K562 (cell line): ENCODE data around the gene ERMARD. TPM values are rescaled to one million over a fixed set of nuclear protein-coding genes. Genes with fewer than 3 reads are reported as not detected.
A peak's percentile ranks its signal among the peaks of the same experiment; 100 is the strongest.

Source experiments
- ATAC-seq: fragments of 200-7000 bp; cut with Tn5 transposase; 3 replicates; pipeline ENCODE4 v1.9.1; 2020; ENCODE audit warnings: moderate library complexity
- BruUV-seq: library from RNA; stranded (reverse); fragments of 400-500 nt; replicated peaks from 2 replicates; lab custom pipeline; 2021; lab: Mats Ljungman, UMichigan
- CTCF ChIA-PET: fragments of 300-600 bp; formaldehyde crosslinking; extraction: SDS; loops from one replicate; lab custom pipeline; 2021; ENCODE audit warnings: low intra/inter-chr PET ratio; lab: Yijun Ruan, JAX
- POLR2A ChIA-PET: fragments of 300-600, 350-650 bp; sonication (Branson Sonifier 250); formaldehyde crosslinking; extraction: SDS; loops from one replicate; lab custom pipeline; 2021; ENCODE audit warnings: antibody characterized with exemption, inconsistent platforms; lab: Yijun Ruan, JAX
- DNase-seq, 4 experiments: peaks; one replicate each; pipeline versions ENCODE4 v3.0.0 to v3.0.0-alpha.2; 2011 to 2018; ENCODE audit warnings: low spot score in 3 of 4, mixed read lengths in 3 of 4; ENCODE audit errors: extremely low read depth in 1 of 4
- FAIRE-seq: peaks from 2 replicates; lab custom pipeline; 2011; peaks lifted over from hg19 to GRCh38; lab: Jason Lieb, UNC
- H2AFZ ChIP-seq: 2 replicates; pipeline ENCODE4 v1.6.0; 2011; ENCODE audit warnings: low read depth, low read length, control low read depth, inconsistent platforms
- H3K27ac ChIP-seq: fragments of 200-600 bp; 3 replicates; pipeline ENCODE4 v1.8.0; 2011; ENCODE audit warnings: low read depth, mild to moderate bottlenecking, control low read depth, inconsistent platforms, low read length, moderate library complexity, mixed read lengths; ENCODE audit errors: extremely low read depth
- H3K27me3 ChIP-seq, 2 experiments: fragments of 300-600 bp in 1 of 2; 2 replicates in 1 of 2; 3 replicates in 1 of 2; pipeline versions ENCODE4 v1.6.0 to v1.8.0; 2011; ENCODE audit warnings: inconsistent platforms in 2 of 2, low read length in 2 of 2, mild to moderate bottlenecking in 1 of 2, mixed read lengths in 1 of 2, moderate library complexity in 1 of 2; ENCODE audit not compliant: control insufficient read depth in 2 of 2, insufficient read depth in 2 of 2
- H3K36me3 ChIP-seq: fragments of 300-600 bp; 3 replicates; pipeline ENCODE4 v1.8.0; 2011; ENCODE audit warnings: mild to moderate bottlenecking, low read length, inconsistent platforms; ENCODE audit not compliant: control insufficient read depth, insufficient read depth
- H3K4me1 ChIP-seq, 2 experiments: fragments of 200-600 bp in 1 of 2; replicated peaks in 1 of 2; 2 replicates in 1 of 2; 3 replicates in 1 of 2; pipeline versions ENCODE4 v1.5.1 to v1.8.0; 2011; ENCODE audit warnings: inconsistent platforms in 2 of 2, low read length in 2 of 2, mild to moderate bottlenecking in 1 of 2, mixed read lengths in 1 of 2, moderate library complexity in 1 of 2; ENCODE audit not compliant: control insufficient read depth in 2 of 2, insufficient read depth in 2 of 2
- H3K4me2 ChIP-seq: 2 replicates; pipeline ENCODE4 v1.6.1; 2011; ENCODE audit warnings: low read length, control low read depth, inconsistent platforms, mixed read lengths; ENCODE audit not compliant: insufficient read depth
- H3K4me3 ChIP-seq: fragments of 200-600 bp; sonication (generic), shearing (Covaris generic); 2 replicates; pipeline ENCODE4 v1.5.1; 2016; ENCODE audit warnings: control low read depth, inconsistent platforms
- H3K79me2 ChIP-seq: fragments of 200-600 bp; 3 replicates; pipeline ENCODE4 v1.8.0; 2011; ENCODE audit warnings: low read length, inconsistent platforms; ENCODE audit not compliant: control insufficient read depth, insufficient read depth
- H3K9ac ChIP-seq, 2 experiments: 2 replicates each; pipeline versions ENCODE4 v1.6.0 to v1.6.1; 2011; ENCODE audit warnings: low read depth in 2 of 2, low read length in 2 of 2, control low read depth in 1 of 2, inconsistent platforms in 1 of 2, mild to moderate bottlenecking in 1 of 2, mixed read lengths in 1 of 2; ENCODE audit not compliant: insufficient read depth in 1 of 2
- H3K9me1 ChIP-seq: one replicate; pipeline ENCODE4 v1.6.0; 2011; ENCODE audit warnings: inconsistent platforms, mild to moderate bottlenecking, low read length, moderate library complexity; ENCODE audit not compliant: control insufficient read depth, insufficient read depth
- H3K9me3 ChIP-seq: replicated peaks from 2 replicates; pipeline ENCODE4 v1.5.1; 2011; ENCODE audit warnings: low read depth, low read length, inconsistent platforms; ENCODE audit not compliant: control insufficient read depth, insufficient read depth
- H4K20me1 ChIP-seq: replicated peaks from 2 replicates; pipeline ENCODE4 v1.6.1; 2011; ENCODE audit warnings: low read length, inconsistent platforms, mixed read lengths; ENCODE audit not compliant: control insufficient read depth, insufficient read depth
- BACH1 ChIP-seq: fragments of 200-800 bp; sonication (Bioruptor generic); IDR thresholded peaks from 2 replicates; pipeline ENCODE4 v1.6.1; 2016; ENCODE audit warnings: missing genetic modification characterization, missing compliant biosample characterization
- BRCA1 ChIP-seq, 2 experiments: fragments of 450-650 bp in 1 of 2; sonication (generic) in 1 of 2; formaldehyde crosslinking in 1 of 2; IDR thresholded peaks; 2 replicates each; pipeline versions ENCODE4 v1.5.0 to v1.6.1; 2017 to 2020; ENCODE audit warnings: mild to moderate bottlenecking in 1 of 2, missing genetic modification reagents in 1 of 2
- BRF1 ChIP-seq: IDR thresholded peaks from 3 replicates; pipeline ENCODE4 v1.6.1; 2011; ENCODE audit warnings: borderline replicate concordance, mild to moderate bottlenecking; ENCODE audit not compliant: insufficient read length; ENCODE audit errors: extremely low read depth
- ETS2 ChIP-seq: IDR thresholded peaks from 2 replicates; pipeline ENCODE4 v1.6.1; 2016; ENCODE audit warnings: borderline replicate concordance, missing genetic modification characterization, mild to moderate bottlenecking, moderate library complexity, missing compliant biosample characterization; ENCODE audit not compliant: poor library complexity, severe bottlenecking
- ID3 ChIP-seq, 2 experiments: fragments of 250-450 bp in 1 of 2; fragments of 450-650 bp in 1 of 2; sonication (Bioruptor Pico) in 1 of 2; IDR thresholded peaks; 2 replicates each; pipeline versions ENCODE4 v1.6.1 to v1.8.0; 2016 to 2021; ENCODE audit warnings: mild to moderate bottlenecking in 2 of 2, moderate library complexity in 2 of 2, missing compliant biosample characterization in 1 of 2, missing genetic modification characterization in 1 of 2
- KDM5B ChIP-seq: fragments of 200-600 bp; sonication (generic); IDR thresholded peaks from 2 replicates; pipeline ENCODE4 v1.6.1; 2012; ENCODE audit warnings: low read depth, mild to moderate bottlenecking, moderate library complexity, low read length, control low read depth, inconsistent platforms; ENCODE audit not compliant: insufficient replicate concordance
- MAFF ChIP-seq: IDR thresholded peaks from 2 replicates; pipeline ENCODE4 v1.6.1; 2012; ENCODE audit warnings: low read length, improper control_type of control experiment
- MEIS2 ChIP-seq: fragments of 450-650 bp; IDR thresholded peaks from 2 replicates; pipeline ENCODE4 v1.6.1; 2014; ENCODE audit warnings: mild to moderate bottlenecking; ENCODE audit not compliant: partially characterized antibody
- SMARCB1 ChIP-seq: IDR thresholded peaks from 2 replicates; pipeline ENCODE4 v1.6.1; 2011; ENCODE audit warnings: improper control_type of control experiment, low read depth; ENCODE audit not compliant: insufficient read length
- VEZF1 ChIP-seq: fragments of 200-800 bp; sonication (Bioruptor generic); IDR thresholded peaks from 2 replicates; pipeline ENCODE4 v1.6.1; 2017; ENCODE audit warnings: missing genetic modification characterization, missing compliant biosample characterization
- WGBS: fragments of 100-300 bp; shearing (Covaris generic); methylation state at CpG from one replicate; pipeline ENCODE4 v1.1.6; 2016; ENCODE audit warnings: low coverage, mixed read lengths; ENCODE audit not compliant: insufficient coverage; ENCODE audit errors: missing lambda C conversion rate; 5-methylcytosine and 5-hydroxymethylcytosine counted together
- in situ Hi-C: fragments of 300-500 bp; cut with MboI; formaldehyde crosslinking; loops from 4 replicates; pipeline ENCODE4 v1.15.0; 2018; ENCODE audit warnings: inconsistent platforms, mixed read lengths
- intact Hi-C: fragments of 100-400 bp; cut with micrococcal nuclease; formaldehyde crosslinking; loops from 2 replicates; pipeline ENCODE4 v1.14.2; 2022
- polyA plus RNA-seq, 8 experiments: library from polyadenylated mRNA; depleted of rRNA in 4 of 8; stranded (reverse) in 5 of 8; unstranded in 3 of 8; fragments of >200 nt; fragmentation: Nextera tagmentation in 2 of 8; fragmentation: Illumina TruSeq in 1 of 8; extraction: Ambion mirVana in 2 of 8; extraction: Trizol in 1 of 8; gene quantifications; 2 replicates each; pipeline versions ENCODE4 v1.2.1 to v1.2.3, GENCODE V29; 2011 to 2014; ENCODE audit warnings: inconsistent platforms in 1 of 8, missing spikeins in 1 of 8
- total RNA-seq, 7 experiments: library from RNA; depleted of rRNA in 6 of 7; stranded (reverse); fragments of >200 nt in 6 of 7; fragmentation: Illumina TruSeq in 2 of 7; extraction: Trizol in 2 of 7; gene quantifications; 2 replicates each; pipeline versions ENCODE4 v1.2.1 to v1.2.3, GENCODE V29; 2011 to 2021; ENCODE audit warnings: low replicate concordance in 1 of 7
- TF ChIP-seq, protein P1 (sequence below): fragments of 450-650 bp; formaldehyde crosslinking; conservative IDR thresholded peaks from 2 replicates; pipeline ENCODE4 v1.4.0; 2022; ENCODE audit warnings: mild to moderate bottlenecking, missing genetic modification characterization

ERMARD gene
- total and polyA plus RNA-seq, 9 of the 15 experiments (the other 6 are each of a cell fraction or from before 2014, with no cell fraction given) = 14.5 to 68.6 (median 27.7) TPM

GRCh38 chr6:169707772-169708171 lies 43.6 kb upstream of the ERMARD start:
- peak; percentile 65 for FAIRE-seq
- Histone ChIP-seq H3K36me3 (peaks cover 91% of the 10 kb centered on the region), H3K79me2 (peaks cover 38% of the 10 kb centered on the region), H3K4me1 (peaks cover under 1 to 10% of the 10 kb centered on the region in 2 experiments; a peak in 3 of 5 replicates), H2AFZ (no peak overlapping the region), H3K9me1 (no peaks in the 10 kb centered on the region), H3K9ac (no peak overlapping the region), H3K4me2 (no peak overlapping the region)
- intact Hi-C loops = no loop called here
- peak; percentile 68 for ATAC-seq
- POLR2A ChIA-PET = interaction anchor here (1.4 to 4.5 kb wide), 2 partner anchors 13 to 44 kb away, joined by 6 to 46 read pairs; partner anchors contain the start of gene ERMARD
- WGBS = 46% methylated on average over 2 of the region's 2 CpGs
- no TSS peak for BruUV-seq
- TF ChIP-seq MAFF (no peak), BRF1 (no peak), MEIS2 (no peak), KDM5B (no peak), SMARCB1 (no peak), ETS2 (tag) (no peak)
- TF ChIP-seq, all 486 proteins: peak for 0
- Histone ChIP-seq H3K27ac (no peak overlapping the region), H3K9me3 (no peaks in the 10 kb centered on the region), H3K4me3 (no peak overlapping the region), H3K27me3 (no peaks in the 10 kb centered on the region), H4K20me1 (no peaks in the 10 kb centered on the region; the same call in none of the 2 replicates)
- CTCF ChIA-PET = no interaction called here
- peak in 2 of 4 experiments; percentile 34 to 35 for DNase-seq
- in situ Hi-C loops = no loop called here

DNA sequence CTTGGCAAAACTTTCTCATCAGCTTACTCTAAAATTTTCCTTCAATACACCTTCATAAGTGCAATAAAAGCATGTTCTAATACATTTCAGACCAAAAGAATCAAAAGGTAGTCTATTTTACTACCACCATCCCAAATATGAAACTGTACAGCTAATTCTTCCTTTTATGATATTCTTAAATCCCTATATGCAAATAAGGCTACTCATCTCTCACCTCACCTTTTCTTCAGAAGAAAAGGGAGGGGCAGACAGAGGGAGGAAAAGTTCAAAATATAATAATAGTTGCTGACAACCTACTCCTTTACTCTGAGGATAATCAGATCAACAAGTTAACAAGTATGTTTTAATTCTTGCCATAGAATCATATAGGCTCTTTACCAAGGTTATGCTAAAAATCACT lies 42.1 kb upstream of the ERMARD start:
- ATAC-seq = no peak
- BruUV-seq = no TSS peak
- no peak overlapping the region for H2AFZ ChIP-seq
- H3K9me3 ChIP-seq = no peaks in the 10 kb centered on the region
- no peak overlapping the region for H3K4me2 ChIP-seq
- DNase-seq = no peak
- POLR2A ChIA-PET = interaction anchor here (0.7 to 4.5 kb wide), 2 partner anchors 11 to 26 kb away, joined by 3 to 46 read pairs; no protein-coding TSS in a partner anchor
- no peak overlapping the region for H3K27ac ChIP-seq
- CTCF ChIA-PET = no interaction called here
- in situ Hi-C loops = no loop called here
- no peaks in the 10 kb centered on the region for H3K27me3 ChIP-seq
- peaks cover 87% of the 10 kb centered on the region for H3K36me3 ChIP-seq
- H3K9me1 ChIP-seq = no peaks in the 10 kb centered on the region
- H3K4me3 ChIP-seq = no peak overlapping the region
- H4K20me1 ChIP-seq = no peaks in the 10 kb centered on the region; the same call in 1 of the 2 replicates
- intact Hi-C loops = no loop called here
- H3K9ac ChIP-seq = no peak overlapping the region
- H3K4me1 ChIP-seq = peaks cover 0 to 6% of the 10 kb centered on the region in 2 experiments; a peak in 2 of 5 replicates
- FAIRE-seq = no peak
- peaks cover 23% of the 10 kb centered on the region for H3K79me2 ChIP-seq
- TF ChIP-seq, protein P1, sequence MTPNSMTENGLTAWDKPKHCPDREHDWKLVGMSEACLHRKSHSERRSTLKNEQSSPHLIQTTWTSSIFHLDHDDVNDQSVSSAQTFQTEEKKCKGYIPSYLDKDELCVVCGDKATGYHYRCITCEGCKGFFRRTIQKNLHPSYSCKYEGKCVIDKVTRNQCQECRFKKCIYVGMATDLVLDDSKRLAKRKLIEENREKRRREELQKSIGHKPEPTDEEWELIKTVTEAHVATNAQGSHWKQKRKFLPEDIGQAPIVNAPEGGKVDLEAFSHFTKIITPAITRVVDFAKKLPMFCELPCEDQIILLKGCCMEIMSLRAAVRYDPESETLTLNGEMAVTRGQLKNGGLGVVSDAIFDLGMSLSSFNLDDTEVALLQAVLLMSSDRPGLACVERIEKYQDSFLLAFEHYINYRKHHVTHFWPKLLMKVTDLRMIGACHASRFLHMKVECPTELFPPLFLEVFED (CRISPR knock-in tag) = no peak
- no peak for TF ChIP-seq VEZF1
- TF ChIP-seq ID3 (CRISPR knock-in tag; IDR thresholded peaks at IDR 0.05) = no peak
- no peak for TF ChIP-seq ID3 (tag; IDR thresholded peaks at IDR 0.05)
- TF ChIP-seq BACH1 = no peak
- TF ChIP-seq BRCA1 (IDR thresholded peaks at IDR 0.05) = no peak
- no peak for TF ChIP-seq BRCA1 (CRISPR knock-in tag; IDR thresholded peaks at IDR 0.05)
